Right lung (tissue), 10 donors: Measurements from ENCODE around the gene C5orf63. TPM values are rescaled to one million over a fixed set of nuclear protein-coding genes. Genes with fewer than 3 reads are reported as not detected.
"Not testable (repeated sequence)": the region's sequence is repeated elsewhere in the genome, so short reads cannot be mapped to it uniquely, and the experiment has no call there.

Source experiments
- DNase-seq, 2 donors: peaks; one replicate each; pipeline ENCODE4 v3.0.0-alpha.2; 2013
- long read RNA-seq, 8 donors: transcript quantifications; one replicate each; lab custom pipeline, GENCODE V29; 2026
- polyA plus RNA-seq, 5 donors: library from polyadenylated mRNA; unstranded; fragments of 120-200 nt; gene quantifications; one replicate each; pipeline versions ENCODE4 v1.2.1 to v1.2.3, GENCODE V29; 2013; ENCODE audit warnings: inconsistent platforms in 1 of 5, low replicate concordance in 1 of 5; ENCODE audit not compliant: insufficient read length in 5 of 5, insufficient read depth in 1 of 5

The C5orf63 gene
- 10 to 100 TPM; 10.4 to 21.5 (median 17.8) TPM for polyA plus RNA-seq
- long read RNA-seq, donor 1, full-length matches to known transcripts, result 5 of 5 reads
- long read RNA-seq, donor 1, partial matches to known transcripts, result 0 of 5 reads
- long read RNA-seq, donor 1, other reads (novel, unspliced or antisense), result 0 of 5 reads
- long read RNA-seq, donor 2, partial matches to known transcripts, result 0 of 1 reads
- long read RNA-seq, donor 2, other reads (novel, unspliced or antisense), result 0 of 1 reads
- long read RNA-seq, donor 3, full-length matches to known transcripts, result 2 of 2 reads
- long read RNA-seq, donor 3, partial matches to known transcripts, result 0 of 2 reads
- long read RNA-seq, donor 3, other reads (novel, unspliced or antisense), result 0 of 2 reads
- long read RNA-seq, donor 4, full-length matches to known transcripts, result 2 of 2 reads
- long read RNA-seq, donor 4, partial matches to known transcripts, result 0 of 2 reads
- long read RNA-seq, donor 4, other reads (novel, unspliced or antisense), result 0 of 2 reads
- long read RNA-seq, donor 5, full-length matches to known transcripts, result 6 of 6 reads
- long read RNA-seq, donor 5, partial matches to known transcripts, result 0 of 6 reads
- long read RNA-seq, donor 5, other reads (novel, unspliced or antisense), result 0 of 6 reads
- long read RNA-seq, donor 6, full-length matches to known transcripts, result 4 of 4 reads
- long read RNA-seq, donor 6, partial matches to known transcripts, result 0 of 4 reads
- long read RNA-seq, donor 6, other reads (novel, unspliced or antisense), result 0 of 4 reads
- long read RNA-seq, donor 7, full-length matches to known transcripts, result 5 of 10 reads
- long read RNA-seq, donor 7, partial matches to known transcripts, result 5 of 10 reads
- long read RNA-seq, donor 7, other reads (novel, unspliced or antisense), result 0 of 10 reads
- long read RNA-seq, donor 8, full-length matches to known transcripts, result 2 of 2 reads
- long read RNA-seq, donor 8, partial matches to known transcripts, result 0 of 2 reads
- long read RNA-seq, donor 8, other reads (novel, unspliced or antisense), result 0 of 2 reads

DNA sequence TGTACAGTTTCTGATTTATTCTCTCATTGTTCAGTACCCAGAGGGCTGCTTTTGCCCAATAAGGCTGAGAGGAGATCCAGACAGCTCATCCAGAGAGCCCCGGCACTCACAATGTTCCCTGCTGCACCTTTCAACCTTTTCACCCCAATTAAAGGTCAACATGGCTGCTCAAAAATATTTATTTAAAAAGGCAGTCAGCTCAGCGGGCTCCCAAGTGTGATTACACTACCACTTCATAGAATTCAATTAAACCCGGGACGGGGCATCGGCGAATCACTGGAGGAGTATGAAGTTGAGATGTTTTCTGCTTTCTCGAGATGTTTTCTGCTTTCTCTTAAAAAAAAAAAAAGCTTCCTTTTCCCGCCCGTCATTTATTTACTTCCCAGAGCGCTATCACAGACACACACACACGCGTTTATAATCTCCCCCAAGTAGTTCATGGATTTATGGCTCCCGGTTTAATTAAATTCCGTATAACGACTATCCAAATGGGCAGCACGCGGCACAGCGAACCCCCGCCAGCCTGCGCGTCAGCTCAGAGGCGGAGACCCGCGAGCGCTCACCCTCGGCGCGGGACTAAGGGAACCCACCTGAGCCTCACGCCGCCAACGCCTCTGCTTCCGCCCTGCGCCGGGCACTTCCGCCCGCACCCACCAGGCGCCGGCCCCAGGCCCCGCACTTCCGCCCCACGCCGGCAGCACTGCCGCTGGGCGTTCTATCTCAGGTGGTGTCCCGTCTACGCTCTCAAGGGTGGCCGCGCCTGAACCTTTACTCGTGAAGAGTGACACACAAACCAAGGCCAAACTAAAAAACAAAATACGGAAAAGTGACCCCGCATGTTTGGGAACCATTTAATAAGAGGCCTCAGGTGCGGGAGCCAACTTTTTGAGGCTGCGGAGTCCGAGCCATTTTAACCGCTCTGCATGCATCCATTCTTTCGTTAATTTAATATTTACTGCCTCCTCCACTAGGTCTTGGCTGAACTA, at the start of gene C5orf63:
TSS of gene C5orf63 (minus strand) at position 642 of the 986 bp plus-strand sequence. CDS start 14,507 bp downstream, outside the sequence.
- peak; percentile 51 for DNase-seq

- DNase-seq, result no peak
Observed at GRCh38 chr5:127112347-127112864, 39.1 kb upstream of the C5orf63 start.

DNA sequence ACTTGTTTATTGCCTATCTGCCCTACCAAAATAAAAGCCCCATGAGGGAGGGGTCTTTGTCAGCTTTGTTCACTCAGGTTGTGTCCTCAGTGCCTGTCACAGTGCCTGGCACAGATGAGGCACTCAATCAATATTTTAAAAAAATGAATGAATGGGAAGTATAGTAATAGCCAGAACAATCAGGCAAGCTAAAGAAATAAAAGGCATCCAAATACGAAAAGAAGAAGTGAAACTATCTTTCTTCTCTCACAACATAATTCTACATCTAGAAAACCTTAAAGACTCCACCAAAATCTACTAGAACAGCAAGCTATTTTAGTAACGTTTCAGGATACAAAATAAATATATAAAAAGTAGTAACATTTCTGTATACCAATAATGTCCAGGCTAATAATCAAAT, 37.8 kb upstream of the C5orf63 start:
- DNase-seq, result no peak

GRCh38 chr5:127108624-127109260, 35.4 kb upstream of the C5orf63 start:
- not testable (repeated sequence) for DNase-seq

DNA sequence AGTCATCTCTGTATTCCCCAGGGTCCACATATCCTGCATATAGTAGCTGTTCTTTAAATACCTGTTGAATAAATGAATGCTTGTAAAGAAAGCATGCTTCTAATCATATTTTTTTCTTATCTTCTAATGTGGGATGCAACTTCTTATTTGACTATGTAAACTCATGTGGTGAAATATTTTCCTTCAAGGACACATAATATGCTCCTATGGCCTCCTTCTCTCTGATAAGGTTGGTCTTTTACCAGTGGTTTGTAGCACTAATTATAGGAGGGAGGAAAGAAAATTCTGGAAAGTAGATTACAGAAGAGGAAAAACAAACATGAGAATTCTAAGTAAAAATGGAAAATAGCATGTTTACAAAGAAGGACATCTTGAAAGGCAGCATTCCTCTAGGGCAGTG, 28.6 kb upstream of the C5orf63 start:
- DNase-seq, result no peak

DNA sequence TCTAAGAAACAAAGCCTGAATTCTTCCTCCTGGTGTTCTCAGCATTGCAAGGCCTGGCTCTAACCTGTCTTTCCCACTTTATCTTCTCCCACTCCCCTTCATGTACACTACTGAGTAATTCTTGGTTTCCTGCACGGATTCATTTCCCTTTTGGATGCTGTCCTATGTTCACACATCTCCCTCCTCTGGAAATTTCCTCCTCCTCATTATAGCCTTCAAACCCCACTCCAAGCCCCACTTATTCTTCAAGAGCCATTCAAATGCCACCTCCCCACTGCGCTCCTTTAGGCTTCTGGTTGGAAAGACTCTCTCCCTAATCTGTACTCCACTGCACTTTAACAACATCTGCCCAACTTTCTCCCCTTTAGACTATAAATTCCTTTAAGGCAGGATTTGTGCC, 28.2 kb upstream of the C5orf63 start:
- DNase-seq, result peak; percentile 20 to 21

- DNase-seq, result no peak
Observed at GRCh38 chr5:127098241-127098640, 24.9 kb upstream of the C5orf63 start.

- no peak for DNase-seq
Observed at GRCh38 chr5:127097278-127097677, 24.0 kb upstream of the C5orf63 start.

- no peak for DNase-seq
Observed at GRCh38 chr5:127096328-127096993, 23.2 kb upstream of the C5orf63 start.

GRCh38 chr5:127094161-127094814, 21.0 kb upstream of the C5orf63 start:
- DNase-seq, result no peak

- no peak for DNase-seq
Observed at GRCh38 chr5:127092690-127093089, 19.4 kb upstream of the C5orf63 start.

GRCh38 chr5:127089191-127089590, 15.9 kb upstream of the C5orf63 start:
- DNase-seq, result no peak

DNA sequence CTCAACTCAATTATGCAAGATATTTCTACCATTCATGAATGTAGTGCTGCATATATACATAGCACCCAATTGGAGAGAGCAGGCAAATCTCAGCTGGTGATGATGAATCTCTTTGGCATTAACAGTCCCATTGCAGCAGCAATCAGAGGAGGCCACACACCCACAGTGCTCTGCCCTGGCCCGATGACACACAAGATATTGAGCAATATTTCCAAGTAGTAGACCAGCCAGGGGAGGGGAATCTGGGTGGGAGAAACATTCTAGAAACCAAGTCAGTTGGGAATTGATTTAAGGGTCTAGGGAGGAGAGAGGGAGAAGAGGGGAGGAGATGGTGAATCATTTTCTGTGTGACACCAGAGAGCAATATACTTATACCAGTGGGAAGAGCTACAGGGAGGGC, 14.9 kb upstream of the C5orf63 start:
- DNase-seq, result peak in 1 of 2 donors; percentile 62

DNA sequence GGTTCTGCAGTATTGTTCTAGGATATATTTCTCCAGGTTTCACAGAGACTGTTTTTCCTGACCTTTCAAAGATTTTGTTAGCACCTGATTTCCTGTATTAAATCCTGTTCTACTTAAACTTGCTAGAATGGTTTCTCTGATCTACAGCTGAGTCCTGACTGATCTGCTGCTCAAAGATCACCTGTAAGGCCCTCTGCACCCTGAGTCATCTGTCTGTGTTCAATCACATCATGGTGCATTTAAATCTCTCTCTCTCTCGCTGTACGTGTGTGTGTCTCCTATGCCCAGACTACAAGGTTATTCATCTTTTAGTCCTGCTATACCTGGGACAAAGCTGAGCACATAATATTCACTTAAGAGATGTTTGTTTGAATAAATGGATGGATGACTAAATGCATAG, 13.3 kb upstream of the C5orf63 start:
- no peak for DNase-seq

DNA sequence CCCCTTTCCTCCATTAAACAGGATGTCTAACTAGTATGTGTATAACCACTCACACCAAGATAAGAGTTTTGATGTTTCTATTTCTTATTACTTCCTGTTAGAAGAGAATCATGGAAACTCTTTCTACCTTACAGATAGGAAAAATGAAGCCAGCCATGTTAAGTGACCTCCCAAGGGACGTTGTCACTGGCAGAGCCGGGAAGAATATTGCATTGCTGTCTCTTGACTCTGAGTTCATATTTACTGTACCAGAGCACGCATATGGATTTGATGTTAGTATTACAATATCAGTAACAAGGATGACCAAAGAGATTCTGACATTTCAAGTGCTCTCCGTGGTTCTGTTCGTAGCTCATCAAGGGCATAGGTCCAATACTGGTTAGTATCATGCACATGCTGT, 12.5 kb upstream of the C5orf63 start:
- no peak for DNase-seq

DNA sequence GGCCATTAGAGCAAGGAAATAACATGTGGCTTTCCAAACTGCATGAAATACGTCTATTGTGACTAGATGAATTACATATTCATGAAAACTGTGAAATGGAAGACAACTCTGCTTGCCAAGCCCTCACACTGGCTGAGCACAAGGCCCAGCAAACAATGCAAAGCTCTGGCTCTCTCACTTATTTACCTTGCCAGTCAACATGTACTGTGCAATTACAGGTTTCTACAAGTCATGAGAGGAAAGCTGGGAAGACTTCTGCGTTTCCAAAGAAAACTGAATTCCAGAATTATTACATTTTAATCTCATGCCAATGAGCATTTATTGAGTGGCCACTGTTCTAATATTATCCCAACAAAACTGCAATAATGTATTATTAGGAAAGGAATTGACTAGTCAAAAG, 12.1 kb upstream of the C5orf63 start:
- DNase-seq, result no peak

GRCh38 chr5:127084656-127085055, 11.4 kb upstream of the C5orf63 start:
- DNase-seq, result no peak

- DNase-seq, result no peak
Observed at GRCh38 chr5:127083711-127084110, 10.4 kb upstream of the C5orf63 start.

GRCh38 chr5:127079994-127080491, 6.7 kb upstream of the C5orf63 start:
- DNase-seq, result no peak
